SH-SY5Y (cell line): ENCODE measurements around the gene LIFR.

ENCODE experiments used
- GATA2 ChIP-seq: IDR thresholded peaks from 2 replicates; pipeline ENCODE4 v1.6.1; 2011; ENCODE audit warnings: mild to moderate bottlenecking, low read depth, low read length
- GATA3 ChIP-seq: IDR thresholded peaks from 2 replicates; pipeline ENCODE4 v1.6.1; 2011; ENCODE audit warnings: low read depth, mild to moderate bottlenecking, low read length, moderate library complexity

DNA sequence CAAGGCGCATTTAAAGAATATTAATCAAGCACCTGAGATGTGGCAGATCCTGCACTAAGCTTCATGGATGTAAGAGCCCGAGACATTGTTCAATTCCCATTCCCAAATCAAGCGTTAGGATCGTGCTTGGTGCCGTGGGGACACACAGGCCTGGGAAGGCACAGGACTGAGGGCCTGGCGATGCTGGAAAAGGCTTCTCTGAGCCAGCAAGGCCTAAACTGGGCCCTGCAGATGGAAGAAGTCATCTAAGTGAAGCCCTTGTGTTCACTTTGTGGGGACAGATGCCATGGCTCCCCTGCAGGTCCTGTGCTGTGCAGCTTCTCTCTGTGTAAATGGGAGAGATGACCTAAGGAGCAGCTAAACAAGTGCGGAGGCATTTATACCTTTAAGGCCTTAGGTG lies 83.9 kb downstream of the LIFR start:
- TF ChIP-seq GATA2 (no peak), GATA3 (no peak)
